AML-193 (cell line): ENCODE results near the gene ZNF335.

ENCODE experiments used
- DNase-seq, 2 experiments: peaks; one replicate each; lab custom pipeline; 2025; lab: John Stamatoyannopoulos, UW

ZNF335 gene

GRCh38 chr20:45971675-45972499 lies at the start of gene ZNF335:
Gene ZNF335 (minus strand): TSS chr20:45972203. CDS start chr20:45971410, 793 bp downstream.
- peak; percentile 82 to 91 for DNase-seq

- no peak for DNase-seq
Observed at GRCh38 chr20:46020555-46020954, 48.6 kb upstream of the ZNF335 start.

- DNase-seq, result no peak
Observed at GRCh38 chr20:46018611-46019010, 46.6 kb upstream of the ZNF335 start.

- no peak for DNase-seq
Observed at GRCh38 chr20:46018112-46018511, 46.1 kb upstream of the ZNF335 start.

- no peak for DNase-seq
Observed at GRCh38 chr20:46017272-46017671, 45.3 kb upstream of the ZNF335 start.

GRCh38 chr20:46014517-46015396 lies 42.8 kb upstream of the ZNF335 start:
- DNase-seq, result no peak

- DNase-seq, result peak; percentile 33 to 46
Observed at GRCh38 chr20:46013829-46014516, 42.0 kb upstream of the ZNF335 start.

- DNase-seq, result no peak
Observed at GRCh38 chr20:46013322-46013828, 41.4 kb upstream of the ZNF335 start.

- no peak for DNase-seq
Observed at GRCh38 chr20:46012921-46013320, 40.9 kb upstream of the ZNF335 start.

- DNase-seq, result no peak
Observed at GRCh38 chr20:46011631-46012482, 39.9 kb upstream of the ZNF335 start.

GRCh38 chr20:46010491-46011391 lies 38.7 kb upstream of the ZNF335 start:
- DNase-seq, result no peak

GRCh38 chr20:46009816-46010215 lies 37.8 kb upstream of the ZNF335 start:
- no peak for DNase-seq

GRCh38 chr20:46007671-46008070 lies 35.7 kb upstream of the ZNF335 start:
- DNase-seq, result no peak

- DNase-seq, result no peak
Observed at GRCh38 chr20:46006964-46007363, 35.0 kb upstream of the ZNF335 start.

- peak in 1 of 2 experiments; percentile 12 for DNase-seq
Observed at GRCh38 chr20:46006022-46006705, 34.2 kb upstream of the ZNF335 start.

- peak; percentile 90 to 92 for DNase-seq
Observed at GRCh38 chr20:46004889-46005473, 33.0 kb upstream of the ZNF335 start.

- DNase-seq, result peak in 1 of 2 experiments; percentile 16
Observed at GRCh38 chr20:46004187-46004586, 32.2 kb upstream of the ZNF335 start.

- DNase-seq, result no peak
Observed at GRCh38 chr20:46002008-46002407, 30.0 kb upstream of the ZNF335 start.

- DNase-seq, result no peak
Observed at GRCh38 chr20:46001498-46001897, 29.5 kb upstream of the ZNF335 start.
